Embryonic facial prominence (tissue), 1 donor: ENCODE measurements around the gene C1RL.

ENCODE experiments used
- DNase-seq: peaks from one replicate; pipeline ENCODE4 v3.0.0-alpha.2; 2016; ENCODE audit errors: extremely low spot score

Gene C1RL

GRCh38 chr12:7092229-7092985, 16.6 kb downstream of the C1RL start, which contains the start of gene C1R:
Gene C1R, minus strand, starts transcription at chr12:7092445. Its CDS starts 57 bp downstream, at chr12:7092388.
- peak; percentile 61 for DNase-seq

- no peak for DNase-seq
Observed at GRCh38 chr12:7091660-7092228, 17.3 kb downstream of the C1RL start.

GRCh38 chr12:7091171-7091570, 17.8 kb downstream of the C1RL start:
- DNase-seq, result no peak

GRCh38 chr12:7090222-7090998, 18.6 kb downstream of the C1RL start:
- no peak for DNase-seq

DNA sequence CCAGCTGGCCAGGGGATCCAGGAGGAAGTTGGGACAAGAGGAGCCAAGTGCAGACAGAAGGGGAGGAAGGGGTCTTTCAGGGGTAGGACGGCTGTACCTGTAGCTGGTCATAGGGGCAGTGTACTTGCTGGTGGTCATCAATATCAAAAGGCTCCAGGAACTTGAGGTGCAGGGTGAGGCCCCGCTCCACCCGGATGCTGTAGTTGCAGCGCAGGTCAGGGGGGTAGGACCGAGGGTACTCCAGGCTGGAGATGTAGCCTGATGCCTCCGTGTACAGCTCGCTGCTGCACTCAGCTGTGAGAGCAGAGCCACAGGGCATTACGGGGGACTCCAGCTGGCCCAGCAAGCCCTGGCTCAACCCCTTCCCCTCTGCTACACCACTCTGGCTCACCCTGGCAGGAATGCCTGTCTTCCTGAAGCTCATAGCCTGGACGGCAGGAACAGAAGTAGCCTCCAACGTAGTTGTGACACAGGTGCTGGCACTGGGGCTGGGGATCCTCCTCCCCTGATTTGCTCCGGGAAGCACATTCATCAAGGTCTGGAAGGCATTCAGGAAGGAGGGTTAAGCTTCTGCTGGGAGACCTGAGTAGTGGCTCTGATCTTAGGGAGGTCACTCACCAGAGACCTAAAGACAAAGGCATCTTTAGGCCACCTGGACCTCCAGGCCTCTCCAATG, 19.7 kb downstream of the C1RL start:
- no peak for DNase-seq

GRCh38 chr12:7083125-7083524, 25.9 kb downstream of the C1RL start:
- DNase-seq, result no peak

DNA sequence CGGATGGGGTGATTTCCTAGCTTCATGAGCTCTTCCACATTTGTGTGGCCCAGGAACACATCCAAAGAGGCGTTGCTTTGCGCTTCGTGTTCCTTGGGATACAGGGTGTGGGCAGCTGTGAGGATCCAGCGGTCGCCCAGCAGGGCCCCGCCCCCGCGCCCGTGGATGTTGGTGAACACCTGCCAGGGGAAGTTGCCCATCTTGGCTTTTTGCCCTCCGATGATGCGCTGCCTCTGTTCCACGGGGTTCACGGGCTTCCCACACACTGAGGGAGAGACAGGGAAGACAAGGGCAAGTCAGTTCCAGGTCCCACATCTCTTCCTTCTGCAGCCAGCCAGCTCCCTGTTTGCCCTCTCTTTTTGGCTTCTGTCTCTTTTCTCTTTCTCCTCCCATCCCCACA, 28.0 kb downstream of the C1RL start:
- DNase-seq, result no peak

DNA sequence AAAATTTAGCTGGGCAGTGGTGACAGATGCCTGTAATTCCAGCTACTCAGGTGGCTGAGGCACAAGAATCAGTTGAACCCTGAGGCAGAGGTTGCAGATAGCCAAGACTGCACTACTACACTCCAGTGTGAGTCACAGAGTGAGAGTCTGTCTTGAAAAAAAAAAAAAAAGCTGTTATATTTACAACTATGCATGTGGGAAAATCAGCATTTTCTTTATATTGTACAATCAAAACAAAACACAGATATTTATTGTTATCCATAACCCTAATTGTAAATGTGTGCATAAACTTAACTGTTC, 29.2 kb downstream of the C1RL start:
- DNase-seq, result no peak

GRCh38 chr12:7078163-7078562, 30.9 kb downstream of the C1RL start:
- DNase-seq, result no peak

GRCh38 chr12:7076493-7076892, 32.5 kb downstream of the C1RL start:
- no peak for DNase-seq

- DNase-seq, result no peak
Observed at GRCh38 chr12:7075939-7076338, 33.1 kb downstream of the C1RL start.

- DNase-seq, result no peak
Observed at GRCh38 chr12:7075518-7075917, 33.5 kb downstream of the C1RL start.

- DNase-seq, result no peak
Observed at GRCh38 chr12:7073946-7074345, 35.1 kb downstream of the C1RL start.

DNA sequence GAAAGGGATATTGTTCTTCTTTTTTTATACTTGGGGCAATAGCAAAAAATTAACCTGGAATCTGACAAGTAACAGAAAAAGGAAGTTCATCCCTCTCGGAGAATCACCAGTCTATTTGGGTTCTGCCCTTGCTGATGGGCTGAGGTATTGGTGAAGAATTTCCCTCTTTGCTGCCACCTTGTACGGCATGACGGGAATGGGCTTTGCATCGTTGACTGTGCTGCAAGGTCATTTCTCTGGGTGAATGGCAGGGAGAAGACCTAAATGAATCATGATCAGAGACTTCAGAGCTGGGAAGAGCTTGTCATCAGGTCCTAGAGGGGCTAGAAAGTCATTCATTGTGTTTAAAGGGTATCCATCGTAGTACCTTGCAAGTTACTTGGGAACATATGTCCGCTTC, 36.5 kb downstream of the C1RL start:
- DNase-seq, result no peak

GRCh38 chr12:7072035-7072434, 37.0 kb downstream of the C1RL start:
- DNase-seq, result no peak

DNA sequence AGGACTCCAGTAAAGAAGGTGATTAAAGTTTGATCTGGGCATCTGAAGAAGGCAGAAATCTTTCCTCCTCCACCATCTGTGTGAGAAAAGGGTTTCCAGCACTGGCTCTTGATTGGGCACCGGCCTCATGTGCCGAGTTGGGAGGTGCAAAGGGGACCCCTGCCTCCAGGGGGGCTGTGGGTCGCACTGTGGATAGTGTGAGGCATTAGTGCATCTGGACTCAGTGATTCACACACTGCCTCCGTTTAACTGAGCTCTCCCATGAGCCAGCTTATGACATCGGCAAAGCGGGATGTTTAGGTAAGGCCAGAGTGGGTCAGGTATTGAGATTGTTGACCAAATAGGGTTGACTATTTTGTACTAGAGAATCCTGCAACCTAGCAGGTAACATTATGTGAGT, 39.6 kb downstream of the C1RL start:
- DNase-seq, result no peak

GRCh38 chr12:7068994-7069346, 40.0 kb downstream of the C1RL start:
- no peak for DNase-seq

DNA sequence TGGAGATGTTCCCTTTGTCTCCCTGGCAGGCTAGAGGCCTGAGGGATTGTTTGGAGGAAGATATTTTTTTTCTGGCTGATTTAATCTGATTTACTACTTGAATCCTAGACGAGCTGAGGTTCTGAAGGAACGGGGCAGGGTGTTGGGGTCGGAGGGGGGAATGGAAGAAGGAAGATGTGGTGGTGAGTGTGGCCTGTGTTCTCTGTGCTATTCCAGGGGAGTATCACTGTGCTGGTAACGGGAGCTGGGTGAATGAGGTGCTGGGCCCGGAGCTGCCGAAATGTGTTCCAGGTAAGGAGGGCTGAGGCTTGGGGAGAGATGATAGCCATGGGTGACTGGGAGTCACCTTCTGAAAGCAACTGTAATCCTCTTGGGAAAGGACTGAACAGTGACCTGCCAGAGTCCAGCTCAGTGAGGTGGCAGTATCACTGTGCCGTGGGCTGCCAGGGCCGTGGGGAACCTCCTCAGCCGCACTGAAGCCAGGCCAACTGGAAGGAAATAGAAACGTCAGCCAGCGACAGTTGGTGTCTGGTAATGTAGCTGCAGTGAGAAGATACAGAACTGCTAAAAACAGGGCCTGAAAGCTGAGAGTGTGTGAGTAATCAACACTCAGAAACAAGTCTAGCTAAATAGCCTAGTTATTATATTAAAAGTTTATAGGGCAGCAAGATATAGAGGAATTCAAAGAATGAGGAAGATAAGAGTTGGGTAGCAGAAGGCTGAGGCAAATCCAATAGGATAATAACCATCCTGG, 40.6 kb downstream of the C1RL start:
- no peak for DNase-seq

DNA sequence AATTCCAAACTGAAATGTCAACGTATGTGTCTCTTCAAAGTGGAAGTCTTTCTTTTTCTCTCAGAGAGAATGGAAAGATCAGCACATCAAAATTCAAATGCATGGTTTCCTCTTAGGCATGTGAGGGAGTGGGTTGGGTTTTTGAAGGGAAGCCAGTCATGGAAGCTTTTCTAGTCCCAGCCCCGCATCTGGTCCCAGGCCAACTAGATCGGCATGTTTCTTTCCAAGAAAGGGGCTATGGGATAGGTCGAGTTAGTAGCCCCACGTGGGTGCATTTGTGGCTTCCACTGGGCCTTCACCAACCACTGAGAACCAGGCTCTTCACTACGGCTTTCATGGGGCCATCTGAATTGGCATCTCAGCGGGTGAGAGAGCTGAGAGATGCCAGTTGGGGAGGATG, 41.9 kb downstream of the C1RL start:
- no peak for DNase-seq

DNA sequence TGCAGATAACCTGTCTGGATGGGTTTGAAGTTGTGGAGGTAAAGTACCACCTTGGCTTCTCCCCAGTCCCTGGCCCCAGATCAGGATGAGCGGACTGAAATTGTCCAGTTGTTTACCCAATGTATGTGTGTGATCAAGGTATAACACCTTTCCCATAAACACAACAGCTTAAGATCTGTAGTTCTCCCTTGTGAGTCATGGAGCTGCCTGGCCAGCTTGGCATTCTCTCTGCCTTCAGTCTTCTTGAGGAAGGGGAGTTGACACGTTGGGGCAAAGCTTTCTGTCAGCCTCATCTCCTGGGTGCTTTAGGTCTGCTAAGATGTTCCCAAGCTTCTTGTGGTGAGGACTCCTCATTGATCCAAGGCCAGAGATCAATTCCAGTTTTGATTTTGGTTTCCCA, 42.4 kb downstream of the C1RL start:
- no peak for DNase-seq

- no peak for DNase-seq
Observed at GRCh38 chr12:7065073-7065623, 43.9 kb downstream of the C1RL start.

DNA sequence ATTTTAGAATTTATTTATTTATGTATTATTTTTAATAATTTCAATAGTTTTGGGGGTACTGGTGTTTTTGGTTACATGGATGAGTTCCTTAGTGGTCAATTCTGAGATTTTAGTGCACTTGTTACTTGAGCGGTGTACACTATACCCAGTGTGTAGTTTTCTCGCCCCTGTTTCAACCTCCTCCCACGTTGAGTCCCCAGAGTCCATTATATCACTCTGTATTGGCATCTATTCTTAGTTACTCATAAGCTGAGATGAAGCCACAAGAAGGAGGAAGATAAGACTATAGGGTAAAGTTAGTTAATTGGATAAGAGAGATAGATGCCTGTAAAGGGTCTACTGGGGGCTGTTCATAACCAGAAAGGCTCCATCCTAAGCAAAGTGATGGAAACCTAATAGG, 44.5 kb downstream of the C1RL start:
- no peak for DNase-seq
